ENCODE data around the gene XRRA1. TPM values are rescaled to one million over a fixed set of nuclear protein-coding genes. Genes with fewer than 3 reads are reported as not detected.
"Not testable (repeated sequence)": the region's sequence is repeated elsewhere in the genome, so short reads cannot be mapped to it uniquely, and the experiment has no call there.

XRRA1 gene
- total RNA-seq = 2.0 and 5.8 TPM in 2 replicates

DNA sequence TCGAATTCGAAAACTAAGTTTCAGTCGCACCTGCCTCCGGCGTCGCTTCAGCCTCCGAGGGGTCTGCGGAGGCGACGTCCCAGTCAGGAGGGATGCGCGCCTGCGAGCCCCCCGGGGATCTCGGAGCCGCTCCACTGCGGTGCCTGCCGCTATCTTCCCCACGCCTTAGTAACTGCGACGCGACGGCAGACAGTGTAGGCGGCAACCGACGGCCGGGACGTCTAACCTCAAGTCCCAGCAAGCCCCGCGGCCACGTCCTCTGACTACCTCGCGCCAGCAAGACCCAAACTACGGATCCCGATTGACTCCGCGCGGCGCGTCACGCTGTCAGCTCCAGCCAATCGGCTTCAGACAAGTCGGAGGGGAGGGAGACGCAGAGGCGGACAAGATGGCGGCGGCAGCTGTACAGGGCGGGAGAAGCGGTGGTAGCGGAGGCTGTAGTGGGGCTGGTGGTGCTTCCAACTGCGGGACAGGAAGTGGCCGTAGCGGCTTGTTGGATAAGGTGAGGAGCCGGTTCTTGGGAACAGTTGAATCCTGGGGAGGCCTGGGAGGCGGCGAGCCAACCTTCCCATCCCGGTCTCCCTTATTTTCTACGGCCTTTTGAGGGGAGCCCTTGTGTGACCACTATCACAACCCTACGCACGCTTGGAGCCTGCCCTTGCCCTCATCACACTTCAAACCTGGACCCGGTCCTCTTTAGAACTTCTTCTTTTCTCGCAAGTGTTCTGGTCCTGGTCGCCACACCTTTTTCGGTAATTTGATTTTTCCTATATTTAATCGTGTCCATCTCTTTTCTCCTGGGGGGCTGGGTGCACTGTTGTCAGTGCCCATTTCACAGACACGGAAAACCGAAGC is at the start of gene XRRA1, which contains the start of gene SPCS2:
TSS of gene XRRA1 (minus strand) at position 194 of the 855 bp plus-strand sequence. CDS start 8,213 bp downstream, outside the sequence.
TSS of gene SPCS2 (plus strand) at position 369 of the 855 bp plus-strand sequence. CDS start at position 389, 20 bp downstream.
- DNase-seq (ENCODE audit: low read depth in 2 of 2) = peak; percentile 99

DNA sequence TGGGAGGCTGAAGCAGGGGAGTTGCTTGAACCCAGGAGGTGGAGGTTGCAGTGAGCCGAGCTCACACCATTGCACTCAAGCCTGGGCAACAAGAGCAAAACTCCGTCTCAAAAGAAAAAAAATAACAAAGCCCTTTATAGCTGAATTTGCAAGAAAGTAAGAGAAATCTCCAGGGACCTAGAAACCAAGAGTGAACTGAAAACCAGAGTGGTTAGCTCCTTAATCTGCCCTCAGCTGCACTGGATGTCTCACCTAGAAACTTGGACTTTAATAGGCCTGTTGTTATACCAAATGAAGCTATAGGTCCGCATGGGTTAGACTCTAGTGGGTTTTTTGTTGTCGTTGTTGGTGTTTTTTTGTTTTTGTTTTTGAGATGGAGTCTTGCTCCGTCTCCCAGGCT is 44.0 kb upstream of the XRRA1 start:
- DNase-seq (ENCODE audit: low read depth in 2 of 2) = no peak

- no peak for DNase-seq (ENCODE audit: low read depth in 2 of 2)
Observed at GRCh38 chr11:74990941-74991340, 42.0 kb upstream of the XRRA1 start.

- not testable (repeated sequence) for DNase-seq (ENCODE audit: low read depth in 2 of 2)
Observed at GRCh38 chr11:74990150-74990549, 41.3 kb upstream of the XRRA1 start.

- DNase-seq (ENCODE audit: low read depth in 2 of 2) = peak in 1 of 2 donors; percentile 15
Observed at GRCh38 chr11:74989260-74989638, 40.4 kb upstream of the XRRA1 start.

DNA sequence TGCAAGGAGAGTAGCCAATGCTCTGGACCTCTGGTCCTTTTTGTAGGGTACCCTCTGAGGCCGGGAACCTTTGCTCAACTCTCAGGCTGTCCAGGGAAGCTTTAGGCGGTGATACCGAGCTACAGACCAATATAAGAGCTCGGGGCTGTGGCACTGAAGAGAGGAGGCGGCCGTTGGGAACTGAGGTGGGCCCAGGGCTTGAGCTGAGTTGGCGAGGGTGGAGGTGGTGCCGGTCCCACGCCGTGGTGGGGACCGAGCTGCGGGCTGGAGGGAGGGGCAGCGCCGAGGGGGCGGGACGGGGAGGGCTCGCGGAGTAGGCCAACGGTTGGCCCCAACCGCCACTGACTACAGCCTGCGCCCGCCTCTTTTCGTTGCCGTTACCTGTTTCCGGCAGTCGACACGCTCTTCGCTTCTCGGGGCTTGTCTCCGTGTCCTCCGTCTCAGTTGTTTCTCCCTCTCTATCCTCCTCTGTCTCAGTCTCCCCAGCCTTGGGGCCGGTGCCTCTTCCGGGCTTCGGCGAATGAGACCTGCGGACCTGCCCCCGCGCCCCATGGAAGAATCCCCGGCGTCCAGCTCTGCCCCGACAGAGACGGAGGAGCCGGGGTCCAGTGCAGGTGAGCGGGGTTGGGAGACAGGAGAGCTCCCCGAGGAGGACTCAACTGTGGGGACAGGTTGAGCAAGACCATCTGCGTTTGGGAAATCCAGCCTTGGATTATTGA is 39.8 kb upstream of the XRRA1 start, which contains the start of gene NEU3:
TSS of gene NEU3 (plus strand) at position 393 of the 719 bp plus-strand sequence. CDS start at position 521, 128 bp downstream.
- peak; percentile 79 to 80 for DNase-seq (ENCODE audit: low read depth in 2 of 2)

DNA sequence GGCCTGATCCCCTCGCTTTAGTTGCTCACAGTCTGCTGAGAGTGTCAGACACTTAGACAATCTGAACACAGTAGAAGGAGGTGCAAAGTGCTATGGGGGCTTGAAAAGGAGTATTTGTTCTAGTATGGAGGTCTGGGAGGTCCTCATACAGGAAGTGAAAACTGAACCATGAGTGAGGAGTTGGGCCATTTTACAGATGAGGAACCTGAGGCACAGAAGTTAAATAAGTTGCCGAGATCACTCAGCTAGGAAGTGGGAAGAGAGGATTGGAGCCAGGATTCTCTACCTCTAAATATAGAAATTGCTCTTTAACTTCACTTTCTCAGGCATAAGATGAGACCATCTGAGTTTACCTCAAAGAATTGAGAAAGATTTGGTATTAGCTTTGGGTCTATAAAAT is 35.8 kb upstream of the XRRA1 start:
- DNase-seq (ENCODE audit: low read depth in 2 of 2) = no peak

GRCh38 chr11:74984070-74984469 is 35.2 kb upstream of the XRRA1 start:
- no peak for DNase-seq (ENCODE audit: low read depth in 2 of 2)

GRCh38 chr11:74981888-74982287 is 33.0 kb upstream of the XRRA1 start:
- DNase-seq (ENCODE audit: low read depth in 2 of 2) = no peak

DNA sequence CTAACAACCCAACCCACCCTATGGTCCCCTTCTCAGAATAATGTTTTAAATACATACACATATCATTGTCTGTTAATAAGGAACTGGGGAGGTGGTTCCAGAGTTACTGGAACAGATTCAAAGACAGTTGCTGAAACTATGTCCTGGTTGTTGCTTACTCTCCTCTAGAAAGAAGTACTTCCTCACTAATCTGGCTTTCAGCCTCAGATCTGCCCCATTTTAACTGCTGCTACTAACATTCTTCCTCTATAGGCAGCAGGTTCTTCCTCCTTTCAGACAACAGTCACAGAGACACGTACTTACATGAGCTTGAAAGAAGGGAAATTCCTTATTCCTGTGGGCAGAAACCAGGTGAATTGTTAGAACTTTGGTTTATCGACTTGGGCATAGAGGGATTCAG is 31.7 kb upstream of the XRRA1 start:
- no peak for DNase-seq (ENCODE audit: low read depth in 2 of 2)

DNA sequence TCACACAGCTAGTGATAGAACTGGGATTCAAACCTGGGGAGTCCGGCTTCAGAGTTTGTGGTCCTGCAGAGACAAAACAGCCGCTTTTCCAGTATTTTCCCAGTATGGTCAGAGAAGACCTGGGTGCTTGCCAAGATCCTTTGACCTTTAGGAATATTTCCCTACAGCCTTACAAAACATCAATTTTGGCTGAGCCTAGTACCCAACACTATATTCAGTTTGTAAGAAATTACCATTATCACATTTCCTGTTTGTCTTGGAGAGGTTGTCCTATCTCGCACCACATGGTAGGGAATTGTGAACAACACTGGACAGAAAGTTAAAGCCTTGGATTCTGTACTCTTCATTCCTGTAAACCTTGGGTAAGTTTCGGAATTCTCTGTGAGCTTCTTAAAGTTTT is 29.1 kb upstream of the XRRA1 start:
- DNase-seq (ENCODE audit: low read depth in 2 of 2) = peak in 1 of 2 donors; percentile 91

DNA sequence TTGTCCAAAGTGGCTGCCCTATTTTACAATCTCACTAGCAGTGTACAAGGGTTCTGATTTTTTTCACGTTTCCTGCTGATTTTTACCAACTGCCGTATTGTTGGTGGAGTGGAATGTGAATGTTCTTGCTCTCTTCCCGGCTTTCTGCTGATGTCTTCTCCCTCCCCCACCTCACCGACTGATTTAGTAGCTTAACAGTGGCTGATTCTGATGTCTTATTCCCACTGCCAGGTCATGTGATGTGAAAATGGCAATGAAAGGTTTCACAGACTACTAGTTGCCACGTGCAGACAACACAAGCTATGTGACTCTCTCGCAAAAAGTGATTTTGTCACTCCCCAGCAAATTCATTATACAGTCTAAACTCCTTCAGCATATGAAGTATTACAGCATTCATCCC is 22.5 kb upstream of the XRRA1 start:
- DNase-seq (ENCODE audit: low read depth in 2 of 2) = no peak

DNA sequence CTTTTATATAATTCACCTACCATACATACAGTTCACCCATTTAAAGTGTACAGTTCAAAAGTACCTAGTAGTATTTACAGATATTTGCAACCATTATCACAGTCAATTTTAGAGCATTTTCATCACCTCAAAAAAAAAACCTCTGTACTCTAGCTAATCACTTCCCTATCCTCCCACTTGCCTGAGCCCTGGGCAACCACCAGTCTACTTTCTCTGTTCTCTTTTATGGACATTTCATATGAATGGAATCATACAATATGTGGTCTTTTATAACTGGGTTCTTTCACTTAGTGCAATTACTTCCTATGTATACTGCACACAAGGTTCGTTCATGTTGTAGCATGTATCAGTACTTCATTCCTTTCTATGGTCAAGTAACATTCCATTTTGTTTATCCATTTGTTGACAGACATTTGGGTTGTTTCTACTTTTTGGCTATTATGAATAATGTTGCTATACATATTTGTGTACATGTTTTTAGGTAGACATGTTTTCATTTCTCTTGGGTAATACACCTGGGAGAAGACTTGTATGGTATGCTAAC is 22.0 kb upstream of the XRRA1 start:
- DNase-seq (ENCODE audit: low read depth in 2 of 2) = no peak

DNA sequence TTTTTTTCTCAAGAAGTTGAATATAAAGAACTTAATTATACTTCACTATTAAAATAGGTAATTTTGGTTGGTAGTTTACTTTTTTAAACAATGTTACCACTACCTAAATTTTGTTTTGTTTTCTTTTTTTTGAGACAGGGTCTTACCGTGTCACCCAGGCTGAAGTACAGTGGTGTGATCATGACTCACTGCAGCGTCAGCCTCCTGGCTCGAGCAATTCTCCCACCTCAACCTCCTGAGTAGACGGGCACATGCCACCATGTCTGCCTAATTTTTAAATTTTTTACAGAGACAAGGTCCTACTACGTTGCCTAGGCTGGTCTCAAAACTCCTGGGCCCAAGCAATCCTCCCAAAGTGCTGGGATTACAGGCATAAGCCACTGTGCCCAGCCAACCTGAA is 17.8 kb upstream of the XRRA1 start:
- peak in 1 of 2 donors; percentile 68 for DNase-seq (ENCODE audit: low read depth in 2 of 2)

DNA sequence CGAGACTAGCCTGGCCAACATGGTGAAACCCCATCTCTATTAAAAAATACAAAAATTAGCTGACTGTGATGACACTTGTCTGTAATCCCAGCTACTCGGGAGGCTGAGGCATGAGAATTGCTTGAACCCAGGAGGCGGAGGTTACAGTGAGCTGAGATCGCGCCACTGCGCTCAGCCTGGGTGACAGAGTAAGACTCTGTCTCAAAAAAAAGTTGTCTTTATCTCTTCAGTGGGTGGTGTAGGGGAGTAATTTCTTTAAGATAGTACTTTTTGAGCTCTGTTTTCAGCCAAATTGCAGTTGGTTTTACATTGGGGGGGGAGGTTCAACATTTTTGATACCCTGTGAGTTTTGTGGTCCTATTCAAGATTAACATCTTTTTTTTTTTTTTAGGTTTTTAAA is 11.2 kb upstream of the XRRA1 start:
- not testable (repeated sequence) for DNase-seq (ENCODE audit: low read depth in 2 of 2)

GRCh38 chr11:74957937-74958629 is 9.2 kb upstream of the XRRA1 start:
- DNase-seq (ENCODE audit: low read depth in 2 of 2) = no peak

DNA sequence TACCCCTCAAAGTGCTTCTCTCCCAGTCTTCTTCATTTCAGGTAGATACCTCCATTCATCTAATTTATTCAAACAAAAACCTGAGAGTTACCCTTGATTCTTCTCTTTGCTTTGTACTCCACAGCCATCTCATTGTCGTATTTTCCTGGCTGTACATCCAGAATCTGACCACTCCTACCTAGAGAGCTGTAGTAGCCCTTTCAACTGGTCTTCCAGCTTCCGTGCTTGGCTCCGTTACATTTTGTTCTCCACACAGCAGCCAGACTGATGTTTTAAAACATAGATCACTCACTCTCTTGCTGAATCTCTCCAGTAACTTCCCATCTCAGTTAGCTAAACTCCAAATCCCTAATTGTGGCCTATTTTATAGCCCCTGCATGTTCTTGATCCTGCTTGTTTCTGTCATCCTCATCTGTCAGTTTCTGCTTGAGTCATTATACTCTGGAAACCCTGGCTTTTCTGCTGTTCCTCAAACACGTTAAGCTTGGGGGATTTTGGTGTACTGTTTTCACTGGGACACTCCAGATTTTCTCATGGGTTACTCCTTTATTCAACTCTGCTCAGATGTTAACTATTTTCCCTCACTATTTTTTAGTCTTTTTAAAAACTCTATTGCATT is 7.6 kb upstream of the XRRA1 start:
- DNase-seq (ENCODE audit: low read depth in 2 of 2) = peak in 1 of 2 donors; percentile 55

DNA sequence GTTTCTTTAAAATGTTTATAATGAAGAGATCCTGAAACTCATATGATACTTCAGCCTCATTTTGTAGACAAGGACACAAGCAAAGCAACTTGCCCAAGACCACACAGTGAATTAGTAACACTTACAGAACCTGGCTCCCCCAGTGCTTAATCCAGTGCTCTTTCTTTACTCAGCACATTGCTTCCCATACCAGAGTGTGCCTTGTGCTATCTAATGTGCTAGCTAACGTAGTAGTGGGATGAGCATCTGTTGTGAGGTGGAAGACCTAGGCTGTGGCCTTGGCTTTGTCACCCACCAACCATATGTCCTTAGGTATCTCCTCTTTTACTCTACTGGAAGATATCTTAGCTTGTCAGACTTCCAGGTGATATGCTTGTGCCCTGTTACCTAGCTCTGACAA is 5.3 kb upstream of the XRRA1 start:
- DNase-seq (ENCODE audit: low read depth in 2 of 2) = no peak

DNA sequence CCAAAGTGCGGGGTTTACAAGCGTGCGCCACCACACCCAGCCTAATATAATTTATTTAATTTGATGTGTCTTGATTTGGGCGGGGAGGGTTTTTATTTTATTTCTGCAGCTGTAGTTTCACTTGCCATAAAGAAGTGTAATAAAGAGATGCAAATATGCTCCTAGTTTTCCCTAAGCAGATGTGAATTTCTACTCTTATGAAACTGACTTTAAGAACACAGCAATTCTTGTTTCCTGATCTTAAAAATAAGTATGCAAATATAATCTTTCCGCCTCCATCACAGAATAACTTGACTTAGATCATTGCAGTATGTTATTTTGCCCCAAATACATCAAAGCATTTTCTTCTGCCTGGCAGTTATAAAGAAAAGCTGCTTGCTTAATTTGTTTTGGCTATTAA is 4.6 kb upstream of the XRRA1 start:
- DNase-seq (ENCODE audit: low read depth in 2 of 2) = no peak

DNA sequence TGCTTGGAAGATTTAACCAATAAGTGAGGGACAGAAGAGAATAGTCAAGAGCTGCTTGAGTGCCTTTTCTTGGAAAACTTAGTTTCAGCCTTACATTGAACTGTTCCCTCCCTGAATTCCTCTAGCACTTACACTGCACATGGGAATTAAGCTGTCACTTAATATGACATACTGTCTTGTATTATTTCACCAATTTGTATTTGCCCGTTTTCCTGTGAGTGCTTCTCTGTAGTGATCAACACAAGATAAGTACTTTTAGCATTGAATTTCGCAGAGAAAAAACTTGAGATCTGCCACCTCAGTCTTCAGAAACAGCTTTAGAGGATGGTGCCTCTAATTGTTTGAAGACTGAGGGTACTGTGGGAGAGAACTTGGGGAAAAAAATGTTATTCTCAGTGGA is 3.9 kb upstream of the XRRA1 start:
- no peak for DNase-seq (ENCODE audit: low read depth in 2 of 2)

DNA sequence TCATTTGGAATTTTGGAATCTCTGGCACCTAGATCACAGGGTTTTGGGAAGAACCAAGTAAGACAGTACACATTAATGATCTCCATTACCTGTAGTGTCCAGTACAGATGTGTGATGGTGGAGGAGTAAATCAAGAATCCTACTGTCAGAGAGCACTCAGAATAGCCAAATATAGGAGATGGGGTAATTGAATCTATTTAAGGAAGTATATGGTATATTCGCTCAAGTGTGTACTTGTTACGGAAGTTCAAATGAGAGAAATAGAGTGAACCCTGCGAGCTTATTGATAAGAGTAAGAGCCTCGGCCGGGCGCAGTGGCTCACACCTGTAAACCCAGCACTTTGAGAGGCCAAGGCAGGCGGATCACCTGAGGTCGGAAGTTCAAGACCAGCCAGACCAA is 2.3 kb upstream of the XRRA1 start:
- DNase-seq (ENCODE audit: low read depth in 2 of 2) = no peak
